HEK293 (cell line): ENCODE data around the gene DNM1.

Source experiments
- ATF2 ChIP-seq: fragments of 450-650 bp; formaldehyde crosslinking; IDR thresholded peaks from 2 replicates; pipeline ENCODE4 v1.5.1; 2016; ENCODE audit warnings: missing biosample characterization, missing genetic modification characterization, low read depth
- CTCF ChIP-seq: fragments of 450-650 bp; formaldehyde crosslinking; IDR thresholded peaks from 2 replicates; pipeline ENCODE4 v1.5.1; 2016; ENCODE audit warnings: missing biosample characterization, missing genetic modification characterization
- KLF9 ChIP-seq: fragments of 450-650 bp; formaldehyde crosslinking; IDR thresholded peaks from 2 replicates; pipeline ENCODE4 v1.5.1; 2016; ENCODE audit warnings: missing biosample characterization, missing genetic modification characterization, low read depth
- MEIS1 ChIP-seq: sonication (generic); formaldehyde crosslinking; IDR thresholded peaks from 2 replicates; pipeline ENCODE4 v1.8.1; 2022; ENCODE audit warnings: missing genetic modification reagents, mild to moderate bottlenecking, borderline replicate concordance
- MZF1 ChIP-seq: fragments of 450-650 bp; formaldehyde crosslinking; IDR thresholded peaks from 2 replicates; pipeline ENCODE4 v1.5.1; 2017; ENCODE audit warnings: missing biosample characterization, missing genetic modification characterization, borderline replicate concordance
- TCF7L2 ChIP-seq: IDR thresholded peaks from 2 replicates; pipeline ENCODE4 v1.6.1; 2011; ENCODE audit warnings: low read depth, mild to moderate bottlenecking, inconsistent platforms, low read length, moderate library complexity, borderline replicate concordance
- YY1 ChIP-seq: fragments of 450-650 bp; formaldehyde crosslinking; IDR thresholded peaks from 2 replicates; pipeline ENCODE4 v1.5.1; 2018; ENCODE audit warnings: missing biosample characterization, missing genetic modification characterization
- ZNF10 ChIP-seq: fragments of 450-650 bp; formaldehyde crosslinking; IDR thresholded peaks from 2 replicates; pipeline ENCODE4 v1.5.1; 2017; ENCODE audit warnings: missing biosample characterization, missing genetic modification characterization
- ZNF23 ChIP-seq: fragments of 450-650 bp; formaldehyde crosslinking; IDR thresholded peaks from 2 replicates; pipeline ENCODE4 v1.5.1; 2016; ENCODE audit warnings: missing biosample characterization, missing genetic modification characterization, borderline replicate concordance
- ZNF248 ChIP-seq: fragments of 450-650 bp; formaldehyde crosslinking; IDR thresholded peaks from 2 replicates; pipeline ENCODE4 v1.5.1; 2017; ENCODE audit warnings: missing biosample characterization, missing genetic modification characterization
- ZNF280D ChIP-seq: fragments of 450-650 bp; formaldehyde crosslinking; IDR thresholded peaks from 2 replicates; pipeline ENCODE4 v1.5.1; 2016; ENCODE audit warnings: missing biosample characterization, missing genetic modification characterization
- ZNF350 ChIP-seq: fragments of 450-650 bp; formaldehyde crosslinking; IDR thresholded peaks from 2 replicates; pipeline ENCODE4 v1.5.0; 2017; ENCODE audit warnings: missing biosample characterization, mild to moderate bottlenecking, missing genetic modification characterization
- ZNF416 ChIP-seq: fragments of 450-650 bp; formaldehyde crosslinking; IDR thresholded peaks from 2 replicates; pipeline ENCODE4 v1.5.1; 2016; ENCODE audit warnings: missing biosample characterization, missing genetic modification characterization
- TF ChIP-seq, protein P1 (sequence below): fragments of 450-650 bp; formaldehyde crosslinking; IDR thresholded peaks from 2 replicates; pipeline ENCODE4 v1.5.1; 2016; ENCODE audit warnings: missing biosample characterization, missing genetic modification characterization

DNA sequence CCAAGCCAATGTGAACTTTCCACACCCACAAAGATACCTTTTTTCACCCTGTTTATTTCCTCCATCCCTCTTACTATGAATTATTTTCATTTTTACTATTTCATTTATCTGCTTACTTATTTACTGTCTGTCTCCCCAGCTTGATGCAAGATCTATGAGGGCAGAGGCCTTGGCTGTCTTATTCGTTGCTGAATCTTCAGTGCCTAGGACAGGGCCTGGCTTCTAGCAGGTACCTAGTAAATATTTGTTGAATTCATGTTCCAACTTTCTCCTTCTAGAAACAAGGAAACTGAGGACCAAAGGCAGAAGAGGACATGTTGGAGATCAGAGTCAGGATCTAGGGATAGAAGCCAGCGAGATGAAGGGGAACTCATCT lies 543 bp upstream of the DNM1 start:
- TF ChIP-seq YY1 (tag by site-specific recombination) (no peak), ZNF248 (tag by site-specific recombination) (no peak), MZF1 (no peak), CTCF (no peak), MEIS1 (CRISPR knock-in tag) (no peak), TCF7L2 (no peak), ATF2 (tag by site-specific recombination) (no peak), KLF9 (tag by site-specific recombination) (no peak), ZNF23 (tag by site-specific recombination) (no peak), ZNF416 (tag by site-specific recombination) (no peak), ZNF350 (tag by site-specific recombination) (no peak), ZNF10 (tag by site-specific recombination) (no peak), ZNF280D (tag by site-specific recombination) (no peak)
- TF ChIP-seq, protein P1, sequence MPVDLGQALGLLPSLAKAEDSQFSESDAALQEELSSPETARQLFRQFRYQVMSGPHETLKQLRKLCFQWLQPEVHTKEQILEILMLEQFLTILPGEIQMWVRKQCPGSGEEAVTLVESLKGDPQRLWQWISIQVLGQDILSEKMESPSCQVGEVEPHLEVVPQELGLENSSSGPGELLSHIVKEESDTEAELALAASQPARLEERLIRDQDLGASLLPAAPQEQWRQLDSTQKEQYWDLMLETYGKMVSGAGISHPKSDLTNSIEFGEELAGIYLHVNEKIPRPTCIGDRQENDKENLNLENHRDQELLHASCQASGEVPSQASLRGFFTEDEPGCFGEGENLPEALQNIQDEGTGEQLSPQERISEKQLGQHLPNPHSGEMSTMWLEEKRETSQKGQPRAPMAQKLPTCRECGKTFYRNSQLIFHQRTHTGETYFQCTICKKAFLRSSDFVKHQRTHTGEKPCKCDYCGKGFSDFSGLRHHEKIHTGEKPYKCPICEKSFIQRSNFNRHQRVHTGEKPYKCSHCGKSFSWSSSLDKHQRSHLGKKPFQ: no peak
